ENCODE results near the gene TMEM208.

DNA sequence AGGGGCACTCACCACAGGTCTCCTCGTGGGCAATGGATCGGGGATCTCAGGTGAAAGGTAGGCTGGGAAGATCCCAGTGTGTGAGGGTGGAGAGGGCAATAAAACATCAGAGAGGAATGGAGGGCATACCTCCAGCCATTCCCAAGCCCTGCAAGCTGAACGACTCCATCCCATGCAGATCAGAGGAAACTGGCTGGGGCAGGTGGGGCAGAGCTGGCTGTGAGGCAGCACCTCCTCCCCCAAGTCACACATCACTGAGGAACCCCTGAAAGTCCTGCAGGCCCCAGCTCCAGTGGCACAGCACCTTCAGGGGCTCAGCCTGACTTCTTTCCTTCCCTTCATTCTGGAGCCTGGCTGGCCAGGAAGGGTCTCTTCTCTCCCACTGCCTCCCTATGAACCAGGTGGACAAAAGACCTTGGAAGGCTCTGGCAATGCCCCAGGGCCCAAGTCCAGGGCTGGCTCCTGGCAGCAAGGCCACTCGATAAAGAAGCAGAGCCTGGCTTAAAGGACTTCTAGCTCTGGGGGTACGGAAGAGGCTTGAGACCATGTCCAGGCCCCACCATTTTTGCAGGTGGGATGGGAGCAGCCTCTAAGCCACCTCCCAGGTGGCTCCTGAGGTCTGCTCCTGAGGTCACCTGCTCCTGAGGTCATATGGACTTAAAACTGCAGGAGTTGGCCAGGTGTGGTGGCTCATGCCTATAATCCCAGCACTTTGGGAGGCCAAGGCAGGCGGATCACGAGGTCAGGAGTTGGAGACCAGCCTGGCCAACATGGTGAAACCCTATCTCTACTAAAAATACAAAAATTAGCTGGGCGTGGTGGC is 13.5 kb upstream of the TMEM208 start:
- TF ChIP-seq, protein P1, sequence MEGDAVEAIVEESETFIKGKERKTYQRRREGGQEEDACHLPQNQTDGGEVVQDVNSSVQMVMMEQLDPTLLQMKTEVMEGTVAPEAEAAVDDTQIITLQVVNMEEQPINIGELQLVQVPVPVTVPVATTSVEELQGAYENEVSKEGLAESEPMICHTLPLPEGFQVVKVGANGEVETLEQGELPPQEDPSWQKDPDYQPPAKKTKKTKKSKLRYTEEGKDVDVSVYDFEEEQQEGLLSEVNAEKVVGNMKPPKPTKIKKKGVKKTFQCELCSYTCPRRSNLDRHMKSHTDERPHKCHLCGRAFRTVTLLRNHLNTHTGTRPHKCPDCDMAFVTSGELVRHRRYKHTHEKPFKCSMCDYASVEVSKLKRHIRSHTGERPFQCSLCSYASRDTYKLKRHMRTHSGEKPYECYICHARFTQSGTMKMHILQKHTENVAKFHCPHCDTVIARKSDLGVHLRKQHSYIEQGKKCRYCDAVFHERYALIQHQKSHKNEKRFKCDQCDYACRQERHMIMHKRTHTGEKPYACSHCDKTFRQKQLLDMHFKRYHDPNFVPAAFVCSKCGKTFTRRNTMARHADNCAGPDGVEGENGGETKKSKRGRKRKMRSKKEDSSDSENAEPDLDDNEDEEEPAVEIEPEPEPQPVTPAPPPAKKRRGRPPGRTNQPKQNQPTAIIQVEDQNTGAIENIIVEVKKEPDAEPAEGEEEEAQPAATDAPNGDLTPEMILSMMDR (IDR thresholded peaks at IDR 0.05), result no peak
- no peak for TF ChIP-seq POLR2A (IDR thresholded peaks at IDR 0.05)

Measured in right lobe of liver (tissue), 4 donors.